Measurements from ENCODE around the gene COL6A5.
"Not testable (repeated sequence)": the region's sequence is repeated elsewhere in the genome, so short reads cannot be mapped to it uniquely, and the experiment has no call there.

Gene COL6A5, protein sequence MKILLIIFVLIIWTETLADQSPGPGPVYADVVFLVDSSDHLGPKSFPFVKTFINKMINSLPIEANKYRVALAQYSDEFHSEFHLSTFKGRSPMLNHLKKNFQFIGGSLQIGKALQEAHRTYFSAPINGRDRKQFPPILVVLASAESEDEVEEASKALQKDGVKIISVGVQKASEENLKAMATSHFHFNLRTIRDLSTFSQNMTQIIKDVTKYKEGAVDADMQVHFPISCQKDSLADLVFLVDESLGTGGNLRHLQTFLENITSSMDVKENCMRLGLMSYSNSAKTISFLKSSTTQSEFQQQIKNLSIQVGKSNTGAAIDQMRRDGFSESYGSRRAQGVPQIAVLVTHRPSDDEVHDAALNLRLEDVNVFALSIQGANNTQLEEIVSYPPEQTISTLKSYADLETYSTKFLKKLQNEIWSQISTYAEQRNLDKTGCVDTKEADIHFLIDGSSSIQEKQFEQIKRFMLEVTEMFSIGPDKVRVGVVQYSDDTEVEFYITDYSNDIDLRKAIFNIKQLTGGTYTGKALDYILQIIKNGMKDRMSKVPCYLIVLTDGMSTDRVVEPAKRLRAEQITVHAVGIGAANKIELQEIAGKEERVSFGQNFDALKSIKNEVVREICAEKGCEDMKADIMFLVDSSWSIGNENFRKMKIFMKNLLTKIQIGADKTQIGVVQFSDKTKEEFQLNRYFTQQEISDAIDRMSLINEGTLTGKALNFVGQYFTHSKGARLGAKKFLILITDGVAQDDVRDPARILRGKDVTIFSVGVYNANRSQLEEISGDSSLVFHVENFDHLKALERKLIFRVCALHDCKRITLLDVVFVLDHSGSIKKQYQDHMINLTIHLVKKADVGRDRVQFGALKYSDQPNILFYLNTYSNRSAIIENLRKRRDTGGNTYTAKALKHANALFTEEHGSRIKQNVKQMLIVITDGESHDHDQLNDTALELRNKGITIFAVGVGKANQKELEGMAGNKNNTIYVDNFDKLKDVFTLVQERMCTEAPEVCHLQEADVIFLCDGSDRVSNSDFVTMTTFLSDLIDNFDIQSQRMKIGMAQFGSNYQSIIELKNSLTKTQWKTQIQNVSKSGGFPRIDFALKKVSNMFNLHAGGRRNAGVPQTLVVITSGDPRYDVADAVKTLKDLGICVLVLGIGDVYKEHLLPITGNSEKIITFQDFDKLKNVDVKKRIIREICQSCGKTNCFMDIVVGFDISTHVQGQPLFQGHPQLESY (N-terminal part only)

DNA sequence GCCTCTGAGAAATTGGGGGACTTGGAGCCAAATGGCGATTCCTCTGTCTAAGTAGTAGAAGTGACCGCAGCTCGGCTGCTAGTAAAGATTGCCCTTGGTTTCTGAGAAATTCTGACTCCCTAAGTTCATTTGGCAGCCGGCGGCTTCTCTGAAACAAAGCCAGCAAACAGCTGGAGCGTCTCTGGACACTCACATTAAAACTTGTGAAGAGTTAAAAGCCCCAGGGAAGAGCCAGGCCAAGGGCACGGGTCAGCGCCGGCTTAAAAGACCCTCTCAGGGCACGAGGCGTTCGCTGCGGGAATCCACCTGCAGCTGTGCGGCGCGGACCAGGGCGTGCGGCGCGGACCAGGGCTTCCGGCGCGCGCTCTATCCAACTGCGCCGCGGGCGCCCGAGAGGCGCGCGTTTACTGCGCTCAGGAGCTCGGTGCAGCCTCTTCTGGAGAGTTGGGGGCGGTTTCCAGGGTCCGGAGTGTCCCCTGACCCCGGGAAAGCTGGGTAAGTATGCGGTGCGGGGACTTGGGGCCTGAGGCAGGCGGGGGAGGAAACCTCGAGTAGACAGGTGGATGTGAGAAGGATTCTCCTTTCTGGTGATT is at the start of gene COL6A5:
Gene COL6A5, plus strand, starts transcription at position 186 of the 593 bp plus-strand sequence. CDS start 27,967 bp downstream, outside the sequence.
- no peak for DNase-seq

GRCh38 chr3:130299531-130299930 is 45.9 kb upstream of the COL6A5 start:
- no peak for DNase-seq

DNA sequence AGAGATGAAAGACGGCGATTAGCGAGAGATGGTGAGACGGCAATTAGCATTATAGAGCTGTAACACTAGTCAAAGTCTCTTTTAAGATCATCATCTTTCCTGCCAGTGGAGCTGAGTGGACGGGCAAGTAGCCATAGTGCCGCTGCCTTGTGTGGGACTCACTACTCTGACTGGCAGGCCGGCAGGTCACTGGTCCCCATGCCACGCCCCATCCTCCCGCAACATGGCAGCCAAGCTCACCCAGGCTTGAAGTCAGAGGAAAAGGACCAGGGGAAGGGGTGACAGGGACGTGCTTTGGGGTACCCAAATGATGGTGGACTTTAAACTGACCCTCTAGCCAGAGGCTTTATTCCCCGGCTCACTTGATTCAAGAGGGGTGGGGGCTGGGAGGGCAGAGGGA is 44.6 kb upstream of the COL6A5 start:
- DNase-seq = no peak

- no peak for DNase-seq
Observed at GRCh38 chr3:130310109-130310508, 35.4 kb upstream of the COL6A5 start.

DNA sequence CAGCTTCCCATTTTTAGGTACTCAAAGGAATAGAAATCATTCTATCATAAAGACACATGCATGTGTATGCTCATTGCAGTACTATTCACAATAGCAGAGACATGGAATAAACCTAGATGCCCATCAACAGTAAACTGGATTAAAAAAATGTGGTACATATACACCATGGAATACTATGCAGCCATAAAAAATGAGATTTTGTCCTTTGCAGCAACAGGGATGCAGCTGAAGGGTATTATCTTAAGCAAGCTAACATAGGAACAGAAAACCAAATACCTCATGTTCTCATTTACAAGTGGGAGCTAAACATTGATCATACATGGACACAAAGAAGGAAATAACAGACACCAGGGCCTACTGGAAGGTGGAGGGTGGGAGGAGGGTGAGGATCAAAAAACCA is 33.1 kb upstream of the COL6A5 start:
- no peak for DNase-seq

DNA sequence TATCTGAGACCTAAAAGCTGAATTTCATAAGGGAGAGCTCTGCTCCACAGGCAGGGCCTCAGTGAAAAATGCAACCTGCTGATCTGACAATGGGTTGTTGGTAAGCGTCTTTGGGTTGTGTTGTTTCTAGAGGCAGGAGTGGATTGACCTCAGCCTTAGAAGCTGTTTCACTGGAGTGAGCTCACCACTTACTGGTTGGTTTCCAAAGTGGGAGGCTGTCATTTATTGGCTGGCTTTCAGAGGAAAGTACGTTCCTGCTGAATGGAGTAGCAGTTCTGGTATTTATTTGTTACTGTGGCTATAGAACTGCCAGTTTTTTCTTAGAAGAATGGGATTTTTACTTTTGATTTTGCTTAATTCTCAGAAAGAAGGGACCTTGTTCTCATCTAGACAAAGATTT is 29.3 kb upstream of the COL6A5 start:
- DNase-seq = no peak

GRCh38 chr3:130323503-130323902 is 22.0 kb upstream of the COL6A5 start:
- DNase-seq = no peak

- DNase-seq = no peak
Observed at GRCh38 chr3:130340766-130341165, 4.7 kb upstream of the COL6A5 start.

GRCh38 chr3:130341388-130341787 is 4.1 kb upstream of the COL6A5 start:
- no peak for DNase-seq

GRCh38 chr3:130341882-130342281 is 3.6 kb upstream of the COL6A5 start:
- no peak for DNase-seq

- DNase-seq = no peak
Observed at GRCh38 chr3:130342821-130343661, 2.4 kb upstream of the COL6A5 start.

GRCh38 chr3:130348258-130348657 is 2.8 kb downstream of the COL6A5 start:
- not testable (repeated sequence) for DNase-seq

GRCh38 chr3:130354430-130354829 is 9.0 kb downstream of the COL6A5 start:
- DNase-seq = no peak

- no peak for DNase-seq
Observed at GRCh38 chr3:130374033-130374432, 28.6 kb downstream of the COL6A5 start.

- no peak for DNase-seq
Observed at GRCh38 chr3:130374908-130375307, 29.4 kb downstream of the COL6A5 start.

GRCh38 chr3:130377960-130378676 is 32.6 kb downstream of the COL6A5 start:
- DNase-seq = no peak

DNA sequence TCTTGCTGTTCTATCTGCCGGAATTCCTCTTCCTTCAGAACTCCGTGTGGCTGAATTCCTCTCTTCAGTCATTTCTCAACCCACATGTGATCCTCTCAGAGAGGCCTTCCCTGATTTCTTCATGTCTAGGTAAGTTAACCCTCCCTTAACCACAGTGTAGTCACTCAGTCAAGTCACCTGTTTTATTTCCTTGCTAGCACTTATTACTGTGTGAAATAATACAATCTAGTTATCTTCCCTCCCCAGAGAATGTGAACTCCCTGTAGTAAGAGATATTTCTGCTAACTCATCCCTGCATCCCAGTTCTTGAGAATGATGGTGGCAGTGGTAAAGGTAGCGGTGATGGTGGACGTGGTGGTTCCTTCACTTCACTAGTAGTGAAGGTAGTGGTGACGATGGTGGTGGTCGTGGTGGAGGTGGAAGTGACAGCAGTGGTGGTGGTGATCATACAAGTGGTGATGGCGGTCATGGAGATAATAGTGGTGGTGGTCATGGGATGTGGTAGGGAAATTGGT is 33.3 kb downstream of the COL6A5 start:
- no peak for DNase-seq

DNA sequence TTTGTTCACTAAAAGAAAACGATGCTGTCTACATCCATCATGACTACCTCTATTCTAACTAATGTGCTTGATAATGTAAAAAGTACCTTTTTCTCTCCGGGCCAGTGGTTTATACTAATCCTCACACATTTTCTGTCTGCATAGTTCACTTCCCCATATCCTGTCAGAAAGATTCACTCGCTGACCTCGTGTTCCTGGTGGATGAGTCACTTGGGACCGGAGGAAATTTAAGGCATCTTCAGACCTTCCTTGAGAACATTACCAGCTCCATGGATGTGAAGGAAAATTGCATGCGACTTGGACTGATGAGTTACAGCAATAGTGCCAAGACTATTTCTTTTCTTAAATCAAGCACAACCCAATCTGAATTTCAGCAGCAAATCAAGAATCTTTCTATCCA is 33.8 kb downstream of the COL6A5 start:
- DNase-seq = no peak

- no peak for DNase-seq
Observed at GRCh38 chr3:130380398-130380797, 34.9 kb downstream of the COL6A5 start.

DNA sequence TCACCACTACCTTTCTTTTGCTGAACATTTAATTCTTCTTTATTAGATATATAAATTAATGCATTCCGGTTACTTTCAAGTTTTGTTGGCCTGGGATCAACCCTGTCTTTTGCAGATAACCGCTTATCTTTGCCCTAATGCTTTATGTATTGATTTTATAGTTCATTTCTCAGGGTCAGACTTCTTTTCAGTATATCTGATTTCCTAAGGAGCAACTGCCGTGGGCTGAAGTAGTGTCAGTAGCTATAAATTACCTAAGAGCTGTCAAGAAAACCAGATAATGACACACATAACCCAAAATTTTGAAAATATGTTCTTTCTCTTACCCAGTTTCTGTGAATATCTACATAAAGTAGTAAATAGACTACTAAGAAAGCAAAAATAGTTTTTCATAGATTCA is 38.0 kb downstream of the COL6A5 start:
- DNase-seq = no peak

GRCh38 chr3:130384476-130385025 is 39.1 kb downstream of the COL6A5 start:
- no peak for DNase-seq
